IPS-NIHi11 (cell line): ENCODE results near the gene KIFBP.
A peak's percentile ranks its signal among the peaks of the same experiment; 100 is the strongest.
"Not testable (repeated sequence)": the region's sequence is repeated elsewhere in the genome, so short reads cannot be mapped to it uniquely, and the experiment has no call there.

Experiments used
- DNase-seq: peaks from one replicate; pipeline ENCODE4 v3.0.0; 2012; ENCODE audit warnings: mixed read lengths, low spot score

The KIFBP gene, protein sequence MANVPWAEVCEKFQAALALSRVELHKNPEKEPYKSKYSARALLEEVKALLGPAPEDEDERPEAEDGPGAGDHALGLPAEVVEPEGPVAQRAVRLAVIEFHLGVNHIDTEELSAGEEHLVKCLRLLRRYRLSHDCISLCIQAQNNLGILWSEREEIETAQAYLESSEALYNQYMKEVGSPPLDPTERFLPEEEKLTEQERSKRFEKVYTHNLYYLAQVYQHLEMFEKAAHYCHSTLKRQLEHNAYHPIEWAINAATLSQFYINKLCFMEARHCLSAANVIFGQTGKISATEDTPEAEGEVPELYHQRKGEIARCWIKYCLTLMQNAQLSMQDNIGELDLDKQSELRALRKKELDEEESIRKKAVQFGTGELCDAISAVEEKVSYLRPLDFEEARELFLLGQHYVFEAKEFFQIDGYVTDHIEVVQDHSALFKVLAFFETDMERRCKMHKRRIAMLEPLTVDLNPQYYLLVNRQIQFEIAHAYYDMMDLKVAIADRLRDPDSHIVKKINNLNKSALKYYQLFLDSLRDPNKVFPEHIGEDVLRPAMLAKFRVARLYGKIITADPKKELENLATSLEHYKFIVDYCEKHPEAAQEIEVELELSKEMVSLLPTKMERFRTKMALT

DNA sequence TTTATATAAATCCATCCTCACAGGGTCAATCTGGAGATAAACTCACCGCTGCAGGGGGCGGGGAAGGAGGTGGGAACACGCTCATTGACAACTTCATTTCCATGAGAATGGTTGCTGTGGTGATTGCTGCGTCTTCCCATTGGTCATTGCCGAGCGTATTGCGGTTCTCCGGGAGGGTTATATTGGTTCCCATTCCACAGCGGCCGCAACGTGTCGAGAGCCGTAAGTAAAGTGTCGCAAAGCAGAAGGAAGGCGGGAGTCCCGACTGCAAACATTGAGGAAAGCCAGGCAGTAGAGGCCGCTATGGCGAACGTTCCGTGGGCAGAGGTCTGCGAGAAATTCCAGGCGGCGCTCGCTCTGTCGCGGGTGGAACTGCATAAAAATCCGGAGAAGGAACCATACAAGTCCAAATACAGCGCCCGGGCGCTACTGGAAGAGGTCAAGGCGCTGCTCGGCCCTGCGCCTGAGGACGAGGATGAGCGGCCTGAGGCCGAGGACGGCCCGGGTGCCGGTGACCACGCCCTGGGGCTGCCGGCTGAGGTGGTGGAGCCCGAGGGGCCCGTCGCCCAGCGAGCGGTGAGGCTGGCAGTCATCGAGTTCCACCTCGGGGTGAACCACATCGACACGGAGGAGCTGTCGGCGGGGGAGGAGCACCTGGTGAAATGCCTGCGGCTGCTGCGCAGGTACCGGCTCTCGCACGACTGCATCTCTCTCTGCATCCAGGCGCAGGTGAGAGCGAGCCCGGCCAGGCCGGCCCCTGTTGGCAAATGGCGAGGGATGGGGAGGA, at the start of gene KIFBP:
Gene KIFBP (plus strand): TSS at position 274 of the 787 bp plus-strand sequence. CDS start 30 bp downstream, at position 304.
- peak; percentile 98 for DNase-seq

GRCh38 chr10:68938884-68939283, 49.7 kb upstream of the KIFBP start:
- DNase-seq: no peak

DNA sequence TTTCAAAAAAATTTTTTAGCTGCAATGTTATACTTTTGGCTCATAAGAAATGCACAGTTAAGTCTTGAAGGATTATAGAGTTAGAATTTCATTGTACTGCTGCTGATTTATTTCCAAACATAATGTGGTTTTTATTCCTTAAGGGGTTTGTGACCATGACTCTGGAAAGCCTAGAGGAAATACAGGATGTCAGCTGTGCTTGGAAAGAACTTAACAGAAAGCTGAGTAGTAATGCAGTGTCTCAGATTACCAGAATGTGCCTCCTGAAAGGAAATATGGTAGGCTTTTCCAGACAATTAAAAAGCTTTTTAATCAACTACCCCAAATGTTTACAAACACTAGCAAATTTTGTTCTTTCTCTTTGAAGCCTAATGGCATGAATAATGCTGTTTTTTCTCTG, 47.7 kb upstream of the KIFBP start:
- not testable (repeated sequence) for DNase-seq

- DNase-seq: no peak
Measured at GRCh38 chr10:68950598-68950997, 38.0 kb upstream of the KIFBP start.

- DNase-seq: no peak
Measured at GRCh38 chr10:68954904-68955303, 33.7 kb upstream of the KIFBP start.

GRCh38 chr10:68955355-68955831, 33.2 kb upstream of the KIFBP start:
- peak; percentile 37 for DNase-seq

DNA sequence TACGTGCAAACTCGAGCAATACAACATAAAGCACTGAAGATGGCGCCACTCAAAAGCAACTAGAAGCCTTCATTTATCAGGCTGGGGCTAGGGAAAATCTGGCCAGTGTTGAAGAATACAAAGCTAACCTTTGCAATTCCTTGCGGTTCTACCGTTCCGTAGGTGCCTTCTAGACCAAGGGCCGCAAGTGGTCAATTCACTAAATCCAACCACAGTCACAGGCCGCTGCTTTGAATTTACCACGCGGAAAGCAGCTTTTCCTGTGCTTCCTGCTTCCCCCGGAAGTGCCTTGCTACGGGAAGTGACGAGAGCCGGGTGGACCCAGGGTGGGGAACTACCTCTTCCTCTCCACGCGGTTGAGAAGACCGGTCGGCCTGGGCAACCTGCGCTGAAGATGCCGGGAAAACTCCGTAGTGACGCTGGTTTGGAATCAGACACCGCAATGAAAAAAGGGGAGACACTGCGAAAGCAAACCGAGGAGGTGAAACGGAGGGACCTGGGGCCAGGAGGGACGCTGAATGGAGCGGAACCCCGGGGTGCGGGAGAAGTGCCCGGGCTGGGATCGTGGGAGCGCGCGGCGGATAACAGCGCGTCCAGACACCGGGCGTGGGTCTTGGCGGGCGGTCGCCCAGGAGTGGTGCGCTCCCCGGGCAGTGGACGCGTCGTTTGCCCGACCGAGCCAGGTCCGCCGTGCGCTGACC, 32.6 kb upstream of the KIFBP start, which contains the start of gene DDX21:
Gene DDX21 (plus strand): TSS at position 339 of the 701 bp plus-strand sequence. CDS start 56 bp downstream, at position 395.
- DNase-seq: peak; percentile 96

- DNase-seq: no peak
Measured at GRCh38 chr10:68957284-68957615, 31.4 kb upstream of the KIFBP start.

GRCh38 chr10:68957654-68958053, 30.9 kb upstream of the KIFBP start:
- DNase-seq: no peak

DNA sequence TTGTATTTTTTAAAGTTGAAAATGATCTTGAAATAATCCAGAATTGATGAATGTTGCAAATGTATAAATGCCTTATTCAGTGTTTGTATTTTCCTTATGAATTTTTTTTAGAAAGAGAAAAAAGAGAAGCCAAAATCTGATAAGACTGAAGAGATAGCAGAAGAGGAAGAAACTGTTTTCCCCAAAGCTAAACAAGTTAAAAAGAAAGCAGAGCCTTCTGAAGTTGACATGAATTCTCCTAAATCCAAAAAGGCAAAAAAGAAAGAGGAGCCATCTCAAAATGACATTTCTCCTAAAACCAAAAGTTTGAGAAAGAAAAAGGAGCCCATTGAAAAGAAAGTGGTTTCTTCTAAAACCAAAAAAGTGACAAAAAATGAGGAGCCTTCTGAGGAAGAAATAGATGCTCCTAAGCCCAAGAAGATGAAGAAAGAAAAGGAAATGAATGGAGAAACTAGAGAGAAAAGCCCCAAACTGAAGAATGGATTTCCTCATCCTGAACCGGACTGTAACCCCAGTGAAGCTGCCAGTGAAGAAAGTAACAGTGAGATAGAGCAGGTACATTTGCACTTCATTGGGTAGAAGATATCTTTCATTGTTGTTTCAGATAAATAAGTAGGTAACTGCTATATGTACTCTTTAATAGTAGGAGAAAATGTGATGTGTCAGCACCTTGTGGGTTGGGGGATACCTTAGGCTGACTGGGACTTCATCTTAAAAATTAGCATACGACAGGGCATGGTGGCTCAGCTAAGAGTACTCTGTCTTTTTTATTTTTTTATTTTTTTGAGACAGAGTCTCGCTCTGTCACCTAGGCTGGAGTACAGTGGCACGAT, 28.7 kb upstream of the KIFBP start:
- no peak for DNase-seq

DNA sequence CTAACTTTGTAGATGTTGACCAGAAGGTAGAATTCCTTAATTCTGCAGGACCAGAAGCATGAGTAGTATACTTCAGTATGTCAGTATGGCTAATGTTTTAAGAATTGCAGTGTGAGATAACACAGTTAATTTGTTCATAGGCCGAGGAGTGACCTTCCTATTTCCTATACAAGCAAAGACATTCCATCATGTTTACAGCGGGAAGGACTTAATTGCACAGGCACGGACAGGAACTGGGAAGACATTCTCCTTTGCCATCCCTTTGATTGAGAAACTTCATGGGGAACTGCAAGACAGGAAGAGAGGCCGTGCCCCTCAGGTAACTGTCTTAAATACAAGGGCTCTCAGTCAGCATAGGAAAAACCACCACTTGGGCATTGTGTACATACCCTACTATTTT, 25.5 kb upstream of the KIFBP start:
- DNase-seq: no peak

GRCh38 chr10:68973975-68974374, 14.6 kb upstream of the KIFBP start:
- DNase-seq: no peak

DNA sequence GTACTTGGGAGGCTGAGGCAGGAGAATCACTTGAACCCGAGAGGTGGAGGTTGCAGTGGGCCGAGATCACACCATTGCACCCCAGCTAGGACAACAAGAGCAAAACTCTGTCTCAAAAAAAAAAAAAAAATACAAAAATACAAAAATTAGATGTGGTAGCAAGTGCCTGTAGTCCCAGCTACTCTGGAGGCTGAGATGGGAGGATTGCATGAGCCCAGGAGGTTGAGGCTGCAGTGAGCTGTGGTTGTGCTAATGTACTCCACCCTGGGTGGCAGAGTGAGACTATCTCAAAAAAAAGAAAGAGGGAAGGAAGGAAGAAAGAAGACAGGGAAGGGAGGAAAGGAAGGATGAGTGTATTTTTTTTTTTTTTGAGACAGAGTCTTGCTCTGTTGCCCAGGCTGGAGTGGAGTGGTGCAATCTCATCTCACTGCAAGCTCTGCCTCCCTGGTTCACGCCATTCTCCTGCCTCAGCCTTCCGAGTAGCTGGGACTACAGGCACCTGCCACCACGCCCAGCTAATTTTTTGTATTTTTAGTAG, 12.6 kb upstream of the KIFBP start:
- not testable (repeated sequence) for DNase-seq

GRCh38 chr10:68979738-68980137, 8.9 kb upstream of the KIFBP start:
- not testable (repeated sequence) for DNase-seq

- DNase-seq: no peak
Measured at GRCh38 chr10:68981074-68981473, 7.5 kb upstream of the KIFBP start.

DNA sequence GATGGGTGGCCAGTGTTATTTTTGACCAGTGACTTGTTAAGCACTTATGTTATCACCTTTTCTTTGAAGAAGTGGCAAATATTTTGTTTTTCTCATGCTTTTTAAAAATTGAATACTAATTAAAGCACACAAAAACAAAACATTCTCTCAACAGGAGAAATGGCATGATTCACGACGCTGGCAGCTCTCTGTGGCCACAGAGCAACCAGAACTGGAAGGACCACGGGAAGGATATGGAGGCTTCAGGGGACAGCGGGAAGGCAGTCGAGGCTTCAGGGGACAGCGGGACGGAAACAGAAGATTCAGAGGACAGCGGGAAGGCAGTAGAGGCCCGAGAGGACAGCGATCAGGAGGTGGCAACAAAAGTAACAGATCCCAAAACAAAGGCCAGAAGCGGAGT, 6.2 kb upstream of the KIFBP start:
- no peak for DNase-seq

- DNase-seq: no peak
Measured at GRCh38 chr10:68987611-68988010, 992 bp upstream of the KIFBP start.

GRCh38 chr10:68989317-68989990, 851 bp downstream of the KIFBP start:
- no peak for DNase-seq

DNA sequence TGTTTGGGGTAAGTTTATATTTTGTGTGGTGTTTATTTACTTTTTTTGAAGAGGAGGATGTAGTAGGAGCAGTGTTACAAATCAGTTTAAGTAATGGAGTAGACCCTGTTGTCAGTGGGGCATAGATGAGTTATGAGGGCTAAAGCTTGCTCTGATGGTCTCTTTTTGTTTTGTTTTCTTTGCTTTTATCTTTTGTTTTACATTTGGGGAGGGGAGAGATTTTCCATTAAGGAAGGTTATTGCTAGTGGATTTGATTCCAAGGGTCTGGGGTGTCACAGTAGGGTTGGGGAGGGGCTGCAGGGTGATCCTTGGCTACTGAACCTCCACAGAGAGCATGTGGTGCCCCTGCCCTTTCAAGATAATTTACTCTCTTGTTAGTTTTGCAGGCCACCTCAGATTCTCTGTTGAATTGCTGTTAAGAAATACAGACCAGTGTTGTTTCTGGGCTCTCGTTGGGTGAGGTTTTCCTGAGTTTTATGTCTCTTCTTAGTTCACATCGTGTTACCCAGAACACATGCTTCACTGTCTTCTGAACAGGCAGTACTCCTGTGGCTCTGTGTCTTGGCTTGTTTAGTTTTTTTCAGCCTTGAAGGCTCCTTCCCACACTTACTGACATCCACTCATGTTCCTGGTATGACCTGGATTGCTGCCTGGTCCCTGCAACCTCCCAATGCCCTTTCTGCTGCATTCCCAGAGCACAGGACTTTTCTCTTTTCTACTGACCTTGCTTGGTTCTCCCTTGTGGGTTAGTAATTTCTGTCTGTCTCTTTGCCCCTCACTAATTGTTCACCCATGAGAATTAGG, 4.2 kb downstream of the KIFBP start:
- DNase-seq: no peak
